DND-41 (cell line): Measurements from ENCODE around the gene NUBPL.

Source experiments
- EZH2 ChIP-seq: IDR thresholded peaks from 3 replicates; pipeline ENCODE4 v1.6.1; 2012; ENCODE audit warnings: borderline replicate concordance, low read depth, mild to moderate bottlenecking, moderate library complexity, low read length, inconsistent platforms; ENCODE audit not compliant: severe bottlenecking
- TF ChIP-seq, protein P1 (sequence below): IDR thresholded peaks from 2 replicates; pipeline ENCODE4 v1.5.1; 2012; ENCODE audit warnings: borderline replicate concordance, low read length, moderate library complexity, mild to moderate bottlenecking; ENCODE audit not compliant: poor library complexity, severe bottlenecking; ENCODE audit errors: extremely low read depth

DNA sequence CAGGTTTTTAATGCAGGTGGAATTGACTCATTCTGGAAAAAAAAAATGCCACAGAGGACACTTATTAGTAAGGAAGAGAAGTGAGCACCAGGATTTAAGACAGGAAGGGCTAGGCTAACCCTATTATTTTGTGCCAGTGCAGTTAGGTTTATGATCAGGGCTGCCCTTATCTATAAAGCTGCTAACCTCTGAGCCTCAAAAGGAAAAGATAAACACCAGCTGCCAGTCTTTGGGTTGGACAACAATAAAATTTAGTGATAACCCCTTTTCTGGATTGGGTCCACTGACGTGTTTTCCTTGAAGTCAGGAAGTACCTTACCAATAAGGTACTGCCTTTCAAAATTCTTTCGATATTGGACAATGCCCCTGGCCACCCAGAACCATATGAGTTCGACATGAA, 128.9 kb downstream of the NUBPL start:
- TF ChIP-seq, protein P1, sequence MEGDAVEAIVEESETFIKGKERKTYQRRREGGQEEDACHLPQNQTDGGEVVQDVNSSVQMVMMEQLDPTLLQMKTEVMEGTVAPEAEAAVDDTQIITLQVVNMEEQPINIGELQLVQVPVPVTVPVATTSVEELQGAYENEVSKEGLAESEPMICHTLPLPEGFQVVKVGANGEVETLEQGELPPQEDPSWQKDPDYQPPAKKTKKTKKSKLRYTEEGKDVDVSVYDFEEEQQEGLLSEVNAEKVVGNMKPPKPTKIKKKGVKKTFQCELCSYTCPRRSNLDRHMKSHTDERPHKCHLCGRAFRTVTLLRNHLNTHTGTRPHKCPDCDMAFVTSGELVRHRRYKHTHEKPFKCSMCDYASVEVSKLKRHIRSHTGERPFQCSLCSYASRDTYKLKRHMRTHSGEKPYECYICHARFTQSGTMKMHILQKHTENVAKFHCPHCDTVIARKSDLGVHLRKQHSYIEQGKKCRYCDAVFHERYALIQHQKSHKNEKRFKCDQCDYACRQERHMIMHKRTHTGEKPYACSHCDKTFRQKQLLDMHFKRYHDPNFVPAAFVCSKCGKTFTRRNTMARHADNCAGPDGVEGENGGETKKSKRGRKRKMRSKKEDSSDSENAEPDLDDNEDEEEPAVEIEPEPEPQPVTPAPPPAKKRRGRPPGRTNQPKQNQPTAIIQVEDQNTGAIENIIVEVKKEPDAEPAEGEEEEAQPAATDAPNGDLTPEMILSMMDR: no peak
- TF ChIP-seq EZH2: no peak
